Measurements from ENCODE around the gene KCNJ10.

Gene KCNJ10

DNA sequence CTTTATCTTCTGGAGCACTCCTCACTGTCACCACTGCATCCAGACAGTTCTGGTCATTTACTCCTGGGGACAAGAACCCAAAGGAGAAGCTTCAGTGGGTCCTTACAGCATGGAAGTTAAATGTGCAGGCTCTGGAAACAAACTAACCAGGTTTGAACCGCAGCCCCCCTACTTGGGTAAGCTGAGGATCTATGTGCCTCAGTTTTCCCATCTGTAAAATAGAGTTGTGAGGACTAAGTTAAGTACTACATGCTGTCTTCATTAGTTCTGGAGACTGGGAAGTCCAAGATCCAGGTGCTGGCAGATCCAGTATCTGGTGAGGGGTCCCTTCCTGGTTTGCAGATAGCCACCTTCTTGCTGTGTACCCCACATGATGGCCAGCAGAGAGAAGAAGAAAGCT lies 37.6 kb upstream of the KCNJ10 start:
- Histone ChIP-seq H3K27ac (ENCODE audit: extremely low read depth, low read depth, low read length) (no peak overlapping the region), H3K4me3 (ENCODE audit: low read depth, low read length) (no peak overlapping the region), H3K36me3 (ENCODE audit: control insufficient read depth in 2 of 2, insufficient read depth in 1 of 2, low read length in 2 of 2) (no peaks in the 10 kb centered on the region), H3K4me1 (ENCODE audit: control insufficient read depth, insufficient read depth, low read length) (no peaks in the 10 kb centered on the region), H3K9me3 (ENCODE audit: control insufficient read depth, insufficient read depth, low read depth, low read length) (no peaks in the 10 kb centered on the region)
- TF ChIP-seq PRDM4 (tag by site-specific recombination; IDR thresholded peaks at IDR 0.05), result no peak
- 0 out of 2 replicates have a peak, but pooled peaks have one; percentile 9 for TF ChIP-seq ZNF664 (tag by site-specific recombination; IDR thresholded peaks at IDR 0.05)
- CTCF ChIA-PET, result interaction anchor here (0.7 to 3.1 kb wide), 5 partner anchors 28 to 184 kb away, joined by 4 to 15 read pairs (median 5); no protein-coding TSS in a partner anchor
- POLR2A ChIA-PET, result no interaction called here

GRCh38 chr1:160105155-160105554 lies 35.2 kb upstream of the KCNJ10 start:
- Histone ChIP-seq H3K27ac (ENCODE audit: extremely low read depth, low read depth, low read length) (no peak overlapping the region), H3K9me3 (ENCODE audit: control insufficient read depth, insufficient read depth, low read depth, low read length) (no peaks in the 10 kb centered on the region), H3K36me3 (ENCODE audit: control insufficient read depth in 2 of 2, insufficient read depth in 1 of 2, low read length in 2 of 2) (no peaks in the 10 kb centered on the region), H3K4me1 (ENCODE audit: control insufficient read depth, insufficient read depth, low read length) (no peaks in the 10 kb centered on the region; the same call in 1 of the 2 replicates), H3K4me3 (ENCODE audit: low read depth, low read length) (no peak overlapping the region)
- CTCF ChIA-PET, result interaction anchor here (0.6 to 7.2 kb wide), 12 partner anchors 20 to 272 kb away, joined by 3 to 144 read pairs (median 6); partner anchors contain the start of gene CASQ1
- peak; percentile 96 for TF ChIP-seq ZNF121 (tag by site-specific recombination; IDR thresholded peaks at IDR 0.05)
- TF ChIP-seq, protein P1, sequence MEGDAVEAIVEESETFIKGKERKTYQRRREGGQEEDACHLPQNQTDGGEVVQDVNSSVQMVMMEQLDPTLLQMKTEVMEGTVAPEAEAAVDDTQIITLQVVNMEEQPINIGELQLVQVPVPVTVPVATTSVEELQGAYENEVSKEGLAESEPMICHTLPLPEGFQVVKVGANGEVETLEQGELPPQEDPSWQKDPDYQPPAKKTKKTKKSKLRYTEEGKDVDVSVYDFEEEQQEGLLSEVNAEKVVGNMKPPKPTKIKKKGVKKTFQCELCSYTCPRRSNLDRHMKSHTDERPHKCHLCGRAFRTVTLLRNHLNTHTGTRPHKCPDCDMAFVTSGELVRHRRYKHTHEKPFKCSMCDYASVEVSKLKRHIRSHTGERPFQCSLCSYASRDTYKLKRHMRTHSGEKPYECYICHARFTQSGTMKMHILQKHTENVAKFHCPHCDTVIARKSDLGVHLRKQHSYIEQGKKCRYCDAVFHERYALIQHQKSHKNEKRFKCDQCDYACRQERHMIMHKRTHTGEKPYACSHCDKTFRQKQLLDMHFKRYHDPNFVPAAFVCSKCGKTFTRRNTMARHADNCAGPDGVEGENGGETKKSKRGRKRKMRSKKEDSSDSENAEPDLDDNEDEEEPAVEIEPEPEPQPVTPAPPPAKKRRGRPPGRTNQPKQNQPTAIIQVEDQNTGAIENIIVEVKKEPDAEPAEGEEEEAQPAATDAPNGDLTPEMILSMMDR (tag by site-specific recombination; IDR thresholded peaks at IDR 0.05), result no peak
- POLR2A ChIA-PET, result interaction anchor here (0.5 to 0.6 kb wide), 2 partner anchors 12 to 40 kb away, joined by 3 to 4 read pairs; no protein-coding TSS in a partner anchor

- H3K27ac ChIP-seq (ENCODE audit: extremely low read depth, low read depth, low read length), result no peak overlapping the region
- H3K36me3 ChIP-seq (ENCODE audit: control insufficient read depth in 2 of 2, insufficient read depth in 1 of 2, low read length in 2 of 2), result no peaks in the 10 kb centered on the region
- no peak for TF ChIP-seq ZNF670 (tag by site-specific recombination; IDR thresholded peaks at IDR 0.05; ENCODE audit: low read depth)
- no peak for TF ChIP-seq ZNF549 (tag by site-specific recombination; IDR thresholded peaks at IDR 0.05)
- no peak for TF ChIP-seq ZNF623 (tag by site-specific recombination; IDR thresholded peaks at IDR 0.05)
- H3K9me3 ChIP-seq (ENCODE audit: control insufficient read depth, insufficient read depth, low read depth, low read length), result no peaks in the 10 kb centered on the region
- POLR2A ChIA-PET, result no interaction called here
- H3K4me3 ChIP-seq (ENCODE audit: low read depth, low read length), result no peak overlapping the region
- H3K4me1 ChIP-seq (ENCODE audit: control insufficient read depth, insufficient read depth, low read length), result no peaks in the 10 kb centered on the region; the same call in 1 of the 2 replicates
- CTCF ChIA-PET, result interaction anchor here (0.5 to 7.2 kb wide), 14 partner anchors 10 to 272 kb away, joined by 3 to 144 read pairs (median 4); partner anchors contain the start of gene CASQ1
These were observed 34.5 kb upstream of the KCNJ10 start for GRCh38 chr1:160104486-160104885.

- H3K27ac ChIP-seq (ENCODE audit: extremely low read depth, low read depth, low read length), result no peak overlapping the region
- ChIA-PET POLR2A (interaction anchor here (0.6 to 2.0 kb wide), 2 partner anchors 80 to 148 kb away, joined by 3 to 7 read pairs; no protein-coding TSS in a partner anchor), CTCF (interaction anchor here (0.5 to 7.2 kb wide), 15 partner anchors 11 to 273 kb away, joined by 3 to 144 read pairs (median 4); partner anchors contain the start of gene CASQ1)
- no peak overlapping the region for H3K4me3 ChIP-seq (ENCODE audit: low read depth, low read length)
- H3K9me3 ChIP-seq (ENCODE audit: control insufficient read depth, insufficient read depth, low read depth, low read length), result no peaks in the 10 kb centered on the region
- no peaks in the 10 kb centered on the region; the same call in 1 of the 2 replicates for H3K4me1 ChIP-seq (ENCODE audit: control insufficient read depth, insufficient read depth, low read length)
- TF ChIP-seq ZNF146 (tag by site-specific recombination; IDR thresholded peaks at IDR 0.05) (no peak), HOXD13 (CRISPR knock-in tag; IDR thresholded peaks at IDR 0.05; ENCODE audit: borderline replicate concordance) (no peak)
- H3K36me3 ChIP-seq (ENCODE audit: control insufficient read depth in 2 of 2, insufficient read depth in 1 of 2, low read length in 2 of 2), result no peaks in the 10 kb centered on the region
These were observed 33.9 kb upstream of the KCNJ10 start for GRCh38 chr1:160103658-160104408.
